ENCODE measurements around the gene OBSCN.
"Not testable (repeated sequence)": the region's sequence is repeated elsewhere in the genome, so short reads cannot be mapped to it uniquely, and the experiment has no call there.

The OBSCN gene

DNA sequence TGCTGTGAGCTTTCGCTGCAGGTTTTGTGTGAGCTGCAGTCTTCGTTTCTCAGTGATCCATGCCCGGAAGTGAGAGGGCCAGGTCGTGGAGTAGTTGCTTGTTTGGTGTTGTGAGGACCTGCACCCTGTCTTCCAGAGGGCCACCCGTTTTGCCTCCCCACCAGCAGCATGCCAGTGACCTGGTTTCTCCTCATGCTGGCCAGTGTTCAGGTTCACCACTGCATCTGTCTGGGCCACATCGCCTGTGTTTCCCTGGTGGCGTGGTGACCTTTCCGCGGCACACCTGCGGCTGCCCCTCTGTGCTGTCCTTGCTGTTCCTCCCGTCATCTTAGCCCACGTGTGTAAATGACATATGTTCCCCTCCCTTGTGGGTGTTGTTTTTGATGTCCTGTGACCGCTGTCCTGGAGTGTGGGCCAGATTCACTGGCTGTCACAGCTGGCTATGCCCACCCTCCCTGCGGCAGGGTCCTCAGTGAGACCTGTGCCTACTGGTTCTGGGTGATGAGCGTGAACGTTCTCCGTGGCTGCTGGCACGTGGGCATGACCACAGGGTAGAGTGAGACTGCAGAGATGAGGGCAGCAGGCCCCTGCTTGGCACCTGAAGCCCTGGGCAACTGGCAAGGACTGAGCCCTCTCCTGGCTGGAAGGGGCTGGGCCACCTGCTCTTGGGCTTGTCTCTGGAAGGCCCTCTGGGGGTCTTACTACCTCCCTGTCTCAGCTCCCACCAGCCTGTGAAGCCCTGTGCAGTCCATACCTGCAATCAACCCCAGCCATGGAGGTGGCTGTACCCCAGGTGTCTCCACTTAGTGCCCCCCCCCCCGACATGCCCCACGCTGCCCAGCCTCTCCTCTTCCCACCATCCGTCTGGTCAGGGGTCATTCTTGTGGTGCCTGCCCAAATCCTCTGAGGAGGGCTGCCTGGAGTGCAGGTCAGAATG is 35.0 kb upstream of the OBSCN start:
- no peak for DNase-seq (ENCODE audit: low read depth in 2 of 2)

DNA sequence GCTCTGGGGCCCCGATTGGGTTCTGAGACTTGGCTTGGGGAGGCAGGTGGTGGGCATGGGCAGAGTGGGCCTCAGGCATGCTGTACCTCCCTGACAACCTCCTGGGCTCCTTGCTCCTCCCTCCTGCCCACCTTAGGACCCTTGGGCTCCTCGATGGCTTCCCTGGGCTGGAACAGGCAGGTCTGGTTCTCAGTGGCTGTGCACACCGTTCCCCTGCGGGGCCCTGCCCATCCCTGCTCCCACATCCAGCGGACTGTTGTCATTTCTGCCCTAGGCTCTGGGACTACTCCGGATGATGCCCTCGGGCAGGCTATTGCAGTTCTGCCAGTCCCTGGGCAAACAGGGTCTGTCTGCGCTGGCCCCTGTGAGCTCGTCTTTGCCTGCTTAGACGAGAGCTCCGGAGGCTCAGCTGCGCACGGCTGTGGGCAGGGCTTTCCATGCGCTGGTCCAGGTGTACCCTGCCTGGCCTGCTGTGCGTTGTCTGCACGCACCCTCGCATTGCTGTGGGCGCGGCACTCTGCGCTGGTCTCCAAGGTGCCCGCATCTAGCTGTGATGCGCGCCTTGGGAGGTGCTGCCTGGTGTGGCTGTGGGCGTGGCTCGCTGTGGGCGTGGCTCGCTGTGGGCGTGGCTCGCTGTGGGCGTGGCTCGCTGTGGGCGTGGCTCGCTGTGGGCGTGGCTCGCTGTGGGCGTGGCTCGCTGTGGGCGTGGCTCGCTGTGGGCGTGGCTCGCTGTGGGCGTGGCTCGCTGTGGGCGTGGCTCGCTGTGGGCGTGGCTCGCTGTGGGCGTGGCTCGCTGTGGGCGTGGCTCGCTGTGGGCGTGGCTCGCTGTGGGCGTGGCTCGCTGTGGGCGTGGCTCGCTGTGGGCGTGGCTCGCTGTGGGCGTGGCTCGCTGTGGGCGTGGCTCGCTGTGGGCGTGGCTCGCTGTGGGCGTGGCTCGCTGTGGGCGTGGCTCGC is 34.0 kb upstream of the OBSCN start:
- DNase-seq (ENCODE audit: low read depth in 2 of 2), result not testable (repeated sequence)

DNA sequence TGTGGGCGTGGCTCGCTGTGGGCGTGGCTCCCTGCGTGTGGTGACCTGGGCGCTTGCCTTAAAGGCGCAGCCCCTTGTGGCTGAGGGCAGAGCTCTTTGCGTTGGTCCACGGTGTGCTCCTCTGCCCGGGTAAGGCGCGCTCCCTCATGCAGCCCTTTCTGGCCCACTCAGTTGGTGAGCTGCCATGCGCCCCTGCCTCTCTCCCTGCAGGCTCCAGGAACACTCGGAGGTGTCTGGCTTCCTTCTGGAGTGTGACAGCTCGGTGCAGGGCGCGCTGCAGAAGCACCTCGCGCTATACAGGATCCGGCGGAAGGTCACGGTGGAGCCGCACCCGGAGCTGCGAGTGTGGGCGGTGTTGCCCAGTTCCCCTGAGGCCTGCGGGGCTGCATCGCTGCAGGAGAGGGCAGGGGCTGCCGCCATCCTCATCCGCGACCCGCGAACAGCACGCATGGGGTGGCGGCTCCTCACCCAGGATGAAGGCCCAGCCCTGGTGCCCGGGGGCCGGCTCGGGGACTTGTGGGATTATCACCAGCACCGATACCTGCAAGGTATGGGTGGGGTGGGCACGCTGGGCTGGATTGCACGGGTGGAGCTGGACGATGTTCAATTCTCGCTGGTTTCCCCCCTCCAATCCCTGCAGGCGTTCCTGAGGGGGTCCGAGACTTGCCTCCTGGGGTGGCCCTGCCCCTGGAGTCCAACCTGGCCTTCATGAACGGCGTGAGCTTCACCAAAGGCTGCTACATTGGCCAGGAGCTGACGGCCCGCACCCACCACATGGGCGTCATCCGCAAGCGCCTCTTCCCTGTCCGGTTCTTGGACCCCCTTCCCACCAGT is 33.1 kb upstream of the OBSCN start:
- no peak for DNase-seq (ENCODE audit: low read depth in 2 of 2)

DNA sequence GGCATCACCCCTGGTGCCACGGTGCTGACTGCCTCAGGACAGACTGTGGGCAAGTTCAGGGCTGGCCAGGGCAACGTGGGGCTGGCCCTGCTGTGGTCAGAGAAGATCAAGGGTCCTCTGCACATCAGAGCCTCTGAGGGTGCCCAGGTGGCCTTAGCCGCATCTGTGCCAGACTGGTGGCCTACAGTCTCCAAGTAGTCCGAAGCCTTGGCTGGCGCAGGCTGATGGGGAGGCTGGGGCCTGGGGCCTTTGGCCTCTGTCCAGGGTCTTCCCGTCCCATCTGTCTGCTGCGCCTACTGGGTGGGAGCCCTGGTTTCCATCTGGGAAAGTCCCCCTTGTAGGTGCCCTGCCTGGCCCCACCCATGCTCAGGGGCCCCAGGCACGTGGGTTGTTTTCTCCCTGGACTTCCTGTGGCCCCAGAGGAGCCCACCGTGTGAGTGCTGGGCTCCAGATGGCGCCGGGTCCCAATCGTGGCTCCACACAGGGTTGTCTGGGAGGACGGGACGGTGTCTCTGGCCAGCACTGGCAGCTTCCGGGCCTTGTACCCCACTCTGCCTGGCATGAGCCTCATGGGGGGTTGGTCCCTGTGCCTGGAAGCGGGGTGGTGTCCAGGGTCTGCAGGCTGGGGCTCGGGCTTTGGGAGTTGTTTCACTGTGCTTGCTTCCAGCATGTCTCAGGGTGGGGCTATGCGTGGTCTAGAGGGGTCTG is 32.4 kb upstream of the OBSCN start:
- DNase-seq (ENCODE audit: low read depth in 2 of 2), result no peak

DNA sequence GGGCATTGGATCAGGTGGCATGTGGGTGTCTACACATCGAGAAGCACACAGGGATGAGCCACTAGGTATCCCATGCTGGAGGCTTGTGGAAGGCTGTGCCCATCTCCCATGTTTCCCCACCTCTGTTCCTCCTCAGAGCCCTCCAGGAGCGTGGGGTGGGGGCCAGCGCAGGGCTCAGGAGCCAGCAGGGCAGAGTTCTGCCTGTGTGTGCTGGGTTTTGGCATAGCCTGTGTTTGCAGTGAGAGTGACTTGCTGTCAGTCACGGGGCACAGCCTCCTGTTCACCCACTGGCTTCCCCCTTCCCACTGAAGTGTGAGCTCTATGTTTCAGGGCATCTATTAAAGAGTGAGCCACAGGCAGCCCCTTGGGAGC is 31.8 kb upstream of the OBSCN start:
- no peak for DNase-seq (ENCODE audit: low read depth in 2 of 2)

DNA sequence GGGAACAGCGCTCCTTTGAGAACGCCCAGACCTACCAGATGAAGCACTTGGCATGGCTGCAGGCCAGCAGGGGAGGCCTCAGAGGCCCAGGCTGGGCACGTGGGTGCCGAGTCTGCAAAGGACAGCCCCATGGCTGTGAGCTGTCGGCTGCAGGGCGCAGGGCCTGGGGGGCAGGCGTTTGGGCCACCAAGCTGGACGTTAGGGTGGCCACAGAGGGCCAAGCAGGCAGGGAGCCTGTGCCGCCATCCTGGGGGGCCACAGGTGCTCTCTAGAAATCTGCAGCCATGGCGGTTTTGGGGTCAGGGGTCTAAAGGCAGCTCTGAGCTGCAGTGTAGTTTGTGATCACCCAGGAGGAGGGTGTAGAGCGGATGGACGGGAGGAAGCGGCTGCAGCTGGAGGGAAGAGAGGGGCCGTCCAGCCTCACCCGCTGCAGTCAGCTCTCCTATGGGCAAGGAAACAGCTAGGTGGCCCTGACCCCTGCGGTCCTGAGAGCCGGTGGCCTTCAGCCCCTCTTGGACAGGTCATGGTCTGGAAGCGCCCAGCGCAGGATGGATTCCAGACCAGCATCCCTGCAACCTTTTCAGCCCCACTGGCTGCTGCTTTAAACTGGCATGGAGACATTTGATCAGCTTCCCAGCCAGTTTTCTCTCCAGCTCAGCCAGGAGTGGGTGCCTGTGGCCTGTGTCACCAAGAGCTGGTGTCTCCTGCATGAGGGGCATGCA is 31.2 kb upstream of the OBSCN start:
- DNase-seq (ENCODE audit: low read depth in 2 of 2), result no peak

DNA sequence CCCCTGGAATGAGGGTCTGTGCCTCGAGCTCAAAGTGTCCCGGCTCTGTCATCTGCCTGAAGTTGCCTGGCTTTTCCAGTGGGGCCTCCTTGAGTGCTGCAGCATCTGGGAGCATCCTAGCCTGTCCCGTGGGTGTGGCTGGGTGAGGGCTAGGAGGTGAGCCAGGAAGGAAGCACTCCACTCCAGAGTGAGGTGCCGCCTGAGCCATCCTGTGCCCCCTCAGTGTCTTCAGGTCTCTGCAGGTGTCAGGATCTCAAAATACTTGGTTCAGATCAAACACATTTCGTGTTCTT is 30.7 kb upstream of the OBSCN start:
- no peak for DNase-seq (ENCODE audit: low read depth in 2 of 2)

DNA sequence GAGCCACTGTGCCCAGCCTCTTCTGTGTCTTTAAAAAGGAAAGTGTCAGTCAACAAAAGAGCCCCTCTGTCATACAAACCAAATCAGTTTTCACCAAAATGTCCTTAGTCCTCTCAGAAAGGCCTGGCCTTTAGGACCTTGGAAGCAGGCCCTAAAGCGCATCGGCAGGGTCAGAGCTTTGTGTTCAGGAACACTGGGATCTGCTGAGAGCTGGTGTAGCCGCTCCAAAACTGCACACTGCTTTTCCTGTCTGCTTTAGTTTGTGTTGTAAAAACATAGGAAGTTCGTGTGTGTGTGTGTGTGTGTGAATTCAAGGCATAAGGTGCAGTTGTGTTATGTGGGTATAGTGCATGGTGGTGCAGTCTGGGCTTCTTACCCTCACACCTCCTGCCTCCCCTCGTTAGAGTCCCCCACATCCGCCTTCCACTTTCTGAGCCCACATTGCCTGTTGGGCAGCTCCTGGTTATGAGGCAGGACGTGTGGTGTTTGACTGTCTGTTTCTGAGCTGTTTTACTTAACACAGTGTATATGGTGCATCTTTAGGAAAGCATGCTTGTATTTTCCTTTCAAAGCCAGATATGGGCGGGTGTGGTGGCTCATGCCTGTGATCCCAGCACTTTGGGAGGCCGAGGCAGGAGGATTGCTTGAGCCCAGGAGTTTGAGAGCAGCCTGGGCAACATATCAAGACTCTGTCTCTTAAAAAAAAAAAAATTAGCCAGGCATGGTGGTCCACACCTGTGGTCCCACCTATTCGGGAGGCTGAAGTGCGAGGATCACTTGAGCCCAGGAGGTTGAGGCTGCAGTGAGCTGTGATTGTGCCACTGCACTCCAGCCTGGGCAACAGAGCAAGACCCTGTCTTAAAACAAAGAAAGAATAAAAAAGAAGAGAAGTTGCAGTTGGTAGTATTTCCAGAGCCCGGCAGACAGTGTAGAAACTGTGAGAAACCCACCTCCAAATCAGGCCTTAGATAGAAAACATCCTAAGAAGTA is 29.8 kb upstream of the OBSCN start:
- no peak for DNase-seq (ENCODE audit: low read depth in 2 of 2)

DNA sequence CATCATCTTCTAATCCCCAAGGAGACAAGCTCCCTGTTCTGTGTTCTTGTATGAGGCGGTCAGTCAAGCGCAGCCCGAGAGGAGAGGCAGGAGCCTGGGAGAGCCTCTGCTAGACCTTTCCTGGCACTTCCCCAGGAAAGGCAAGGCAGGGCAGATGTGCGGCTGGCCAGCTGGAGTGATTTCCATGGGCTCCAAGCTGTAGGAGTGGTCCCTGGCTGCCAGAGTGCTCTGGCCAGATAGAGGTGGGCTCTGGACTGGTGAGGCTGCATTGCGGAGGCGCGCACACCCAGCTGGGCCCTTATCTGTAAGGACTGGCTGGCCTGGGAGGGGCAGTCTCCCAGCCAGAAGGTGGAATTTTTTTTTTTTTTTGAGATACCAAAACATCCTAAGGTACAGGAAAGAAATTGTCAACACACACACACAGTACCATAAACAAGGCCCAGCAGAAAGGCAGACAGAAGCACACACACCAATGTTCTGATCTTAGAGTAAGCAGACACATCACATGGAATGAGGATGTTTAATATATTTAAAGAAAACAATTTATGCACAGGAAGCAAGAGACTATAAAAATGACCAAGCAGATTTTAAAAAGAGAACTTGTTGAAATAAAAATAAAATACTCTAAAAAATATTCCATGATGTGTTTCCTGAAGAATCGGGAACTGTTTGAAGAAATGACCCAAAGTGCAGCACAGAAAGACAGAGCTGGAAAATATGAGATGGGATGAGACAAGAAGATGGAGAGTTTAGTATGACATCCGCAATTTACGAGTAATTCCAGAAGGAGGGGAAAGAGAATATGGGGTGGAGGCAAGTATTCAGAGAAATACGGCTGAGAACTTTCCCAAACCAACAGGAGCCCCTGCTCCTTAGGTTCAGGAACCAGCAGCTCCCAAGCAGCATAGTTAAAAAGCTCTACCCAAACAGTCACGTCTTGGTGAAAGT is 28.8 kb upstream of the OBSCN start:
- no peak for DNase-seq (ENCODE audit: low read depth in 2 of 2)

DNA sequence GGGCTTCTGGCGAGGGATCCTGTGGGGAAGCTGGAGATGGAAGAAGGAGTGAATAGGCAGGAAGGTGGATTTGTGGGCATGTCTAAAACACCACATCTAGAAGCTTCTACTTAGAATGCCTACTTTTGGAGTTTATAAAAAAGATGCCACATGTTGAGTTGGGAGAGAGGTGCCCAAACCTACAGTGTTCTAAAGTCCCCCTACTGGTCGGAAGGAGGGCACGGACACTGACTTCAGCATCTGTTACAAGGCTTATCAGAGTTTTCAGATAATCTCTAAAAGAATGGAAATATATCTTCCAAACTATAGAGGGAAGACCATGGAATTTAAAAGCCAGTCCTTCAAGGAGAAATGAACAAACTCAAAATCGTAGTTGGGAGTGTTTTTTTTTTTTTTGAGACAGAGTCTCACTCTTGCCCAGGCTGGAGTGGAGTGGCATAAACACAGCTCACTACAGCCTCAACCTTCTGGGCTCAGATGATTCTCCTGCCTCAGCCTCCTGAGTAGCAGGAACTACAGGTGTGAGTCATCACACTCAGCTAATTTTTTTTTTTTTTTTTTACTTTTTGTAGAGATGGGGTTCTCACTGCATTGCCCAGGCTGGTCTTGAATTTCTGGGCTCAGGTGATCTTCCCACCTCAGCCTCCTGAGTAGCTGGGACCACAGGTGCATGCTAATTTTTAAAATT is 27.4 kb upstream of the OBSCN start:
- no peak for DNase-seq (ENCODE audit: low read depth in 2 of 2)

DNA sequence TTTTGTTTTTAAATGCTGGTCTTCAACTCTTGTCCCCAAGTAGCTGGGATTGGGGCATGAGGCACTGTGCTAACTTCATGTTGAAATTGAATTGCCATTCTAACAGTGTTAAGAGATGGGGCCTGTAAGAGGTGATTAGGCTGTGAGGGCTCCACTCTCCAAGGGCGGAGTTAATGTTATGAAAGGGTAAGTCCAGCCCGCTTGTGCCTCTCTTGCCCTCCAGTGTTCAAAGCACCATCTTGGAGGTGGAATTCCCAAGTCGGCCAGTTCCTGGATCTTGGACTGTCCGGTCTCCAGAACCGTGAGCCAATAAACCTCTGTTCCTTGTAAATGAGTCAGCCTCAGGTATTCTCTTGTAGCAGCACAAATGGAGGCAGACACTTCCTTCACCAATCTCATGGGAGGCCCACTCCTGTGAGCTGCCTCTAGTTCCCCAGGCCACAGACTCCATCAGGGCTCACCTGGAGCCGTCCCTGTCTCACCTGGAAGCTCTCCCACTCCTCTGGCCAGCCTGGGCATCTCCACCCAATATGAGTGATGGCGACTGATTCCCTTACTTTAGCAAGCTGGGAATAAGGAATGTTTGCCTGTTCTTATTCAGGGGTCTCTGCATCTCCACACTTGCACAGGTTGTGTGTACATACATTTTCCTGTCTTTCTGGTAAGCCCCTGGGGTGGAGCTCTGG is 26.7 kb upstream of the OBSCN start:
- no peak for DNase-seq (ENCODE audit: low read depth in 2 of 2)

DNA sequence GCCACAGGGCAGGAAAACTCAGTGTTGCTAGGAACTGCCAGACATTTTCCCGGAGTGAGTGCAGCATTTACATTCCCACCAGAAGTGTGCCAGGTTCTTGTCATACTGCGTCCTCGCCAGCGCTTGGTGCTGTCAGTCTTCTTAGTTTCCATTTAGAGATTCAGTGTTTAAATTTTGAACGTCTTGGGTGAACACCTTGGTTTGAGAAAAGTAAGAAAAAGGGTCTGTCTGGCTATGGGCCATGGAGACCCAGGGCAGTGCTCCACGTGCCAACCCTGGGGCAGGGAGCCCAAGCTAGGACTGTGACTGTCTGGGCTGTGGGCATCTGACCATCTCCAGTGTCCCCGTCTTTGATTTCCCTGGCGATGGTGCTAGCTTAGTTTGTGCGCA is 26.2 kb upstream of the OBSCN start:
- no peak for DNase-seq (ENCODE audit: low read depth in 2 of 2)

DNA sequence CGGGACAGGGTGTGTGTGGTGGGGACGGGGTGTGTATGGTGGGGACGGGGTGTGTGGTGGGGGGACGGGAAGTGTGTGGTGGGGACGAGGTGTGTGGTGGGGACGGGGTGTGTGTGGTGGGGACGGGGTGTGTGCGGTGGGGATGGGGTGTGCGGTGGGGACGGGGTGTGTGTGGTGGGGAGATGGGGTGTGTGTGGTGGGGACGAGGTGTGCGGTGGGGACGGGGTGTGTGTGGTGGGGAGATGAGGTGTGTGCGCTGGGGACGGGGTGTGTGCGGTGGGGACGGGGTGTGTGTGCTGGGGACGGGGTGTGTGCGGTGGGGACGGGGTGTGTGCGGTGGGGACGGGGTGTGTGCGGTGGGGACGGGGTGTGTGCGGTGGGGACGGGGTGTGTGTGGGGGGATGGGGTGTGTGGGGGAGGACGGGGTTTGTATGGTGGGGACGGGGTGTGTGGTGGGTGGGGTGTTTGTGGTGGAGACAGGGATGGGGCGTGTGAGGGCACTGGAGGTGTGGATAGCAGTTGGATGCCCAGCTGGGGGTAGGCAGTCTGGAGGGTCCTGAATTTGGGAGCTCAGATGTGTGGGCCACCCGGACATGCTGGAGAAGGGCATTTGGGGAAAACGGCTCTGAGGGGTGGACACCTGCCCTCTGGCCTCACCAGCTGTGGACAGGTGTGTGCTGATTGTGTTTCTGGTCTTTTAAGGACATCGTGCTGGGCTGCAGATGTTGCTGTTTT is 25.4 kb upstream of the OBSCN start:
- DNase-seq (ENCODE audit: low read depth in 2 of 2), result no peak

DNA sequence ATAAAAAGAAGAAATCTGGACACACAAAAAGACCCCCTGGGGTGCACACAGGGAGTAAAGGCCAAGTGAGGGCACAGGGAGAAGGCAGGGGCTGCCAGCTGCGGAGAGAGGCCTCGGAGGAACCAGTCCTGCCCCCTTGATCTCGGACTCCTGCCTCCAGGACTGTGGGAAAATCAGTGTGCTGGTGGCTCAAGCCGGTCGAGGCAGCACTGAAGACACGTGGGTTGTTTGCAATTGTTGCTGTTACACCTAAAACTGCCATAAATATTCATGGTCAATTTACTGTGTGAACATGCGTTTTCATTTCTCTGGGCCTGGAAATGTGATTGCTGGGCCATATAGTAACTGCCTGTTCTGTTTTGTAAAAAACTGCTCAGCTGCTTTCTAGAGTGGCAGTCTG is 23.7 kb upstream of the OBSCN start:
- DNase-seq (ENCODE audit: low read depth in 2 of 2), result no peak

DNA sequence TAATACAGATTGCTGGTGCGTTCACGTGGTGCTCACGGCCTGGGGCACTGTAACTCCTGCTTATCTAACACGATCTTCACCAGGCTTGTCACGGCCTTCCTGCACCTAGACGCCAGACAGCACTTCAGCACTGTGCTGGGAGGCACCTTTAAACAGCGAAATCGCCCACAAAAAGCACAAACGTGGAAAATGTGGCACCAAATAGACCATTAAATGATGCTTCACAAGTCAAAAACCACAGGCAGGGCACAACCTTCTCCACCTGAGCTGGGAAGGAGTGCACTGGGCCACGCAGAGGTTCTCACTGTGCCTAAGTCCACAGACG is 22.2 kb upstream of the OBSCN start:
- DNase-seq (ENCODE audit: low read depth in 2 of 2), result no peak

DNA sequence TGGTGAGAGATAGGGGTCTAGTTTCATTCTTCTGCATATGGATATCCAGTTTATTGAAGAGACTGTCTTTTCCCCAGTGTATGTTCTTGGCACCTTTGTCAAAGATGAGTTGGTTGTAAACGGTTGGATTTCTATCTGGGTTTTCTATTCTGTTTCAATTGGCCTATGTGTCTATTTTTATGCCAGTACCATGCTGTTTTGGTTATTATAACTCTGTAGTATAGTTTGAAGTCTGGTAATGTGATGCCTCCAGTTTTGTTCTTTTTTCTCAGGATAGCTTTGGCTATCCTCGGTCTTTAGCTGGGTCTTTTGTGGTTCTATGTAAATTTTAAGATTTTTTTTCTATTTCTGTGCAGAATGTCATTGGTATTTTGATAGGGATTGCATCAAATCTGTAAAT is 19.6 kb upstream of the OBSCN start:
- not testable (repeated sequence) for DNase-seq (ENCODE audit: low read depth in 2 of 2)

DNA sequence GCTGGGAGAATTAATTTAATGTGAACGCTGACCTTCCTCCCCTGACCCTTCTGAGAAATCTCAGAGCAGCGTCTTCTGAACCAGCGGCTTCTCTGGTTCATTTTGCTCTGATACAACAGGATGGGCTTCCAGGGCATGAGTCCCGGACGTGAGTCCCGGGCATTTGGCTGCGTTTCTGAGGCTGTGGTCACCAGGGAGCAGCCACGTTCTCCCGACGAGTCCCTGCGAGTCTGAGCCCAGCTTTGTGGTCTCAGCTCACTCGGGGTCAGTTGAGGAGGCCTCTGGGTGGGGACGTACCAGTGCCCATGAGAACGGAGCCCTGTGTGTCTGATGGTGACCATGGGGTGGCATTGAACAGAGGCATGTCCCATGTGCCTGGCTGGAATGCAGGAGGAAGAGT is 17.7 kb upstream of the OBSCN start:
- DNase-seq (ENCODE audit: low read depth in 2 of 2), result no peak

Measured in stimulated activated CD4-positive, alpha-beta T cell treated with anti-CD3 and anti-CD28 coated beads, Interleukin-12 subunit alpha, Interleukin-12 subunit beta, amount 100 ng/mL, for 24 hours (primary cell).